CD4-positive, alpha-beta T cell treated with Interferon alpha-2 for 1 hour (primary cell): ENCODE data around the gene LRFN2.

ENCODE experiments used
- DNase-seq, 2 donors: peaks; one replicate each; pipeline ENCODE4 v3.0.0-alpha.2; 2020 to 2022

Gene LRFN2

DNA sequence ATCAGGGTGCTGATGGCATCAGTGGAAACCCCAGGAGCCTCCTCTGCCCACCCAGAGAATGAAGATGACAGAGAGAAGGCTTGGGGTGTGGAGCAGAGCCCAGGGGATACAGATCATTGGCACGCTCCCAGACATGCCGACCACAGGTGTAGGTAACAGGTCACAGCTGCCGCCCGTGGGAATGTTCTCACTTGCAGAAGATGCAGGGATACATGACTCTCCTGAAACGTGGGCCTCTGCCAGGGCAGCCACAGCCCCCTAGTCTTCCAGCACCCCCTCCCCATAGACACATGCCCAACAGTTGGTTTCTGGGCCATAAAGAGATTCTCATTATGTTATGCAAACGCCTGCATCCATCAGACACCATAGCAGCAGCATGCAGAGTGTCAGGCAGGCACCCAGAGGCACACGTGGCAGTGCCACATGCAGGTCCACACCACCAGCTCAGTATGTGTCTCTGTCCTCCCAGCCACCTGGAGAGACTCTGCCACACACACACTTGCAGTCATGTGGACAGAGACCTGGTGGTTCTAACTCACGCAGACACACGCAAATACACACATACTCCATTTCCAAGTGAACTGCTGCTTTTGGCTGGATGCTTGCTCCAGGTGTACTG lies 45.5 kb downstream of the LRFN2 start:
- DNase-seq, result no peak

DNA sequence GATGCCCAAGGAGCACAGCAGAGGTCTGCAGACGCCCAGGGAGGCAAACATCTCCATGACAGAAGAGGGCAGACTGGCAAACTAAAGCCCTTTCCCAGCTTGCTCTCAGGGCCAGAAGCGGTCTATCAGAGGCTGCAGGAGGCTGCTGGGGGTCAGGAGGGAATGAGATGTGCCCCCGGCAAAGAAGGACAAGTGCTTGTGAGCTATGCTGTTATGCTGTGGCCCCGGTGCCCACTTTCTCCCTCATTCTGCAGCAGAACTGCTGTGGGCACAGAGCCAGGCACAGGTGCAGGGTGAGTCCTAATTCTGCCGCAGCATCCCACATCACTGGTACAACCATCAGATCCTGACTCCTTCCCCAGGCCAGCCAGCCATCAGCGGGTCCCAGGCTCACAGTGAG lies 46.4 kb downstream of the LRFN2 start:
- DNase-seq, result no peak

DNA sequence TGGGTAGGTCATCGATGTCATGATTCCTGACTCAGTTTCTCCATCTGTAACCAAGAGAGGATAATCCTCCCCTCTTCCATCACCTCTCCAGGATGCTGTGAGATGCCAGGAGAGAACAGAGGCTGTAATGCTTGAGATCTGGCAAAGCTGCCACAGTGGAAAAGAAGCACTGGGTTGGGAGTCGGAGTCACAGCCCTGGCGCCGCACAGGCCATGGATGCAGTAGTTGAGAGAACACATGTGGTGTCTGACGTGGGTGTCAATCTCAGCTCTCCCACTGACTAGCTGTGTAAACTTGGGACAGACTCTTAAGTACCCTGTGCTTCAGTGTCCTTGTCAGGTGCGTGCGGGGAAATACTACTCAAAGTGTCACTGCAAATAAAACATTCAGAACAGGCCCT lies 47.3 kb downstream of the LRFN2 start:
- DNase-seq, result no peak

DNA sequence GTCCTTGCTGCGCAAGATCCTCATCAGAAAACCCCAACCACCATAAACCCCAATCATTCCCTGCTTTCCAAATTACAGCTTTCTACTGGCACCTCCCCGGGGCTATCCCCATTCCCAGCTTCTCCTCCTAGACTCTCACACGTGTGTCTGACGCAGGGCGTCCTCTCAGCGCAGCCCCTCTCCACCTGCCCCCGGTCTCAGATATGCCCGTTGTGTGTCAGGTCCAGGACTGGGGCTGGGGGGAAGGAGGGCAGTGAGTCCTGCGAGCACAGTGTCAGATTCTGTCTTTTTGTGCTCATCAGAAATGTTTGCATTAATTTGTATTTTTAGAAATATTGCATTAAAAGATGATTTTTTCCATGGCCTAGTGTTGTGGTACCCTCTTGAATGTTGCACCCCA lies 48.6 kb downstream of the LRFN2 start:
- DNase-seq, result no peak

DNA sequence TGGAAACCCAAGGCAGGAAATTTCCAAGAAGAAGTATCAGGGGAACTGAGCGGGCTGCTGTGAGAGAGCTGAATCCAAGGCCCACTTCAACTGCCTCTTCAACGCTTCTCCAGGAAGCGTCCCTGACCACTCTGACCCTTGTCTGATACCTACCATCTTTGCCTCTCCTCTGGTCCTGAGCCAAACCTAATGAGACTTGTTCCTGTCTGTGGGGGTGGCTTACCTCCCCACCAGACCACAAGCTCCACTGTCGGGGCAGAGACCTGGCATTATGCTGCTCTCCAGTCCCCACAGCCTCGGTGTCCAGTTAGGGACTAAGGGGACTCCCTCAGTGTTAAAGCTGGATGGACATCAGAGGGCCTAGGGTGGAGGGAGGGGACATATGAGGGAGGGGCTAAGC lies 49.7 kb downstream of the LRFN2 start:
- no peak for DNase-seq

DNA sequence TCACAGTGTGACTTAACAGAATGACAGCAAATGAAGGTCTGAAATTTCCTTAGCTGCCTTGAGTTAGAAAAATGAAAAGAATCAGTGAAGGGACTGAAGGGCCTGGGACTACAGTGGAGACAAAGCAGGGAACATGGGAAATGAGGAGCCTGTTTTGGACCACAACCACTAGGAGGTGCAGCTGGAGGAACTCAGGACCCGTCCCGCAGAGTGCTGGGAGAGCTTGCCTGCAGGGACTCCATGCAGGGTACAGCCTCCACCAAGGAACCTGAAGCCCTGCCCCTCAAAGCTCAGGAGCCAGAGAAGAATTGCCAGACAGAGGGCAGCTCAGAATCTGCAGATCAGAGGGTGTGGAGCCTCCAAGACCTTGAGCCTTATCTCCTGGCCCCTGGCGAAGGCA lies 50.7 kb downstream of the LRFN2 start:
- DNase-seq, result no peak

DNA sequence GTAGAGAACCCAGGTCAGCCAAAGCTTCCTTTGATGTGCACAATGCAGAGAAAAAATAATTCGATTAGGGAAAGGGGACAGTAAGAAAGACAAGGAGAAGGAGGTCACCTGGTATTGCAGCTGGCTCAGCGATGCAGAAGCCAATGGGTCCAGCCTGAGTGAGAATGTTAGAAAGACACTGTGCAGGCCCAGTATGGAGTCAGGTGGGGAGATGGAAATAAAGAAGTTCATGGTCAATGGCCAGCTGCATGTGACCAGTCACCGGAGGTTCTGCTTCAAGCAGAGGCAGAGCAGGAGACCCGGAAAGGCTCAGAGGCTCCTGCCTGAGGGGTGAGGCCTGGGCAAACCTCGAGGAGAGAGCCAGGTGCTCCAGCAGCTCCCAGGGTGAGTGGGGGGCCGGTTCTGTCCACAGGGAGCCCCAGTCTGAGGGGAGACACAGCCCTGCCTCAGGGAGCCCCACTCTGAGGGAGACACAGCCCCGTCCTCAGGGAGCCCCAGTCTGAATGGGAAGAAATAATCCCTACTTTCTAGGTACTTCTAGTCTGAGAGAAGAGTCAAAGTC lies 51.3 kb downstream of the LRFN2 start:
- no peak for DNase-seq

DNA sequence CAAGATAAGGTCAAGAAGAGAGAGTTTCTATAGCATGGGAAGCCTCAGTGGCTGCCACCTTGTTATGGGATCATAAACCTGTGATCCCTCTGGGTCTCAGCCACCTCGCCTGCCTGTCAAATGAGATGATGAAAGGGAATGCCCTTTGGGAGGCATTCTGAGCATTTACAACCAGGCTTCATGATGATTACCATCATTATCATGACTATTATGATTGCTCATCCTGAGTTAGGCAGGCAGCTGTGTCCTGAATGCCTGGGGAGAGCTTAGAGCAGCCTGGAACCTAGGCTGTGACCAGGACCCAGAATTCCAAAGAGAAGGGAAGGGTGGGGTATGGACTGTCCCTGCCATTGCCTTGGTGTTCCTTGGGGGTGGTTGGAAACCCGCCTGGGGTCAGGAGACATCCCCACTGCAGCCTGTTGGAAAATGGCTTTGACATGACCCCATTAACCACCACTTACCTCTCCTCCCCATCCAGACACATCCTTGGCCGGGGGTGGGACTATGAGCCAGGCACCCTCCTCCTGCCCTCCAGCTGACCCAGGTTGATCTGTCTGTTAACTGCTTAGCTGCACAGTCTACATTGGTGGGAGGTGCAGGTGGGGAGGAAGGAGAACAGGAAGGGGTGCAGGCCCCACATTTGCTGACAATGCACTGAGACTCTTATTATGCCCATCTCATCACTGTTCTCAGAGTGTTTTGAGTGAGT lies 51.9 kb downstream of the LRFN2 start:
- DNase-seq, result no peak

DNA sequence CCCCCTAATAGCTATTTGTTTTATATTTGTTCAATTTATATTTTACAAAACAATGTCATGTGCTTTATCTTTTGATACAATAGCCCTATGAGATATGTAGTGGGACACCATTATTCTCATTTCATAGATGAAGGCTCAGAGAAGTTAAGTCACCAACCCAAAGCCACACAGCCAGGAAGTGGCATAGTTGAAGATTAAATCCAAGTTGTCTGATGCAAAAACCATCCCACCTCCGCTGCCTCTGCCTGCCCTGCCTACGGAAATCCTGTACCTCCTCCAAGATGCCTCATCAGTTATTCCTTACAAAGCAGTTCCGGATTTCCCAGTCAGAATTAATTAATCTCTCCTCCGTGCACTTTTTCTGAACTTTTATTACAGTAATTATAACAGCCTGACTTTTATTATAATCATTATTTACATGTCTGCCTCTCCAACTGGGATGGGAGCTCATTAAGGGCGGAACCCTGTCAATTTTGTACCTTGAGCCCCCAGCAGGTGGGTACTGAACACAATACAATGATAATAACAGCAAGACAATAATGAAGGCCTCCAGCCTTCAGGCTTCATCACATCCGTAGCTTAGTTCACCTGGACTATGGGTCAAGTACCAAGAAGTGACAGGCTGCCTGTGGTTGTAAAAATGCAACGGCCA lies 54.7 kb downstream of the LRFN2 start:
- no peak for DNase-seq

DNA sequence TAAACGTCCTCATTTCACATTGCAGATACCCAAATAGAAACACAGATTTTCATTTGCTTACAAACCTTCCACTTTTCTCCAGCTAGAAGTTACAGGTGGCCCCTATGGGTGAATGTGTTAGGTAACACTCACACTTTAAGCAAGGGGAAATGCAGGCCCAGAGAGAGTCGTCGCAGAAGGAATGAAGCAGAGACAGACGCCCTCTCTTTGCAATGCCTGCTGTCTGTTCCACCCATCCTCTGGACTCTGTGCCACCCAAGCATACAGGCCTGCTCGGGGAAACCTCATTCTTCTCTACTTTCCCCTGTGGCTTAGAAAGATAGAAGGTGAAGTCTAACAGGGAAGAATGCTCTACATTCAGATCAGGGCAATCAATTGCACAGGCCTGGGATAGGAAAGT lies 57.2 kb downstream of the LRFN2 start:
- DNase-seq, result no peak

DNA sequence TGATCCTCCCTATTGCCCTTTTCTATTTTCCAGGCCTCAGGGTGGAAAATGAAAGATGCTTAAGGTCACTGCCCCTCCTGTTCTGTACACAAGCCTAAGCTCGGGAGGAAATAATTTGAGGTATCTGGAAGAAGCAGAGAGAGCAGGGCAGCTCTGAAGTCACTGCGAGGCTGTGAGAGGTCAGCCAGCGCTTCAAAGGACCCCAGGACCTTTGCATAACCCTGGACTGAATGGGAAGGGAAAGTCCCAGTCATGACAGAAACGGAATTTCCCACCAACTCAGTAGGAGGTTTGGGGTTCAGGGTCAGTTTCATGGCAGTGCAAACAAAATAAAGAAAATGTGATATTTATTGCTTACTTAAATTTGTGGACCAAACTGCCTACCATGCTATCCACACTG lies 58.1 kb downstream of the LRFN2 start:
- DNase-seq, result no peak

DNA sequence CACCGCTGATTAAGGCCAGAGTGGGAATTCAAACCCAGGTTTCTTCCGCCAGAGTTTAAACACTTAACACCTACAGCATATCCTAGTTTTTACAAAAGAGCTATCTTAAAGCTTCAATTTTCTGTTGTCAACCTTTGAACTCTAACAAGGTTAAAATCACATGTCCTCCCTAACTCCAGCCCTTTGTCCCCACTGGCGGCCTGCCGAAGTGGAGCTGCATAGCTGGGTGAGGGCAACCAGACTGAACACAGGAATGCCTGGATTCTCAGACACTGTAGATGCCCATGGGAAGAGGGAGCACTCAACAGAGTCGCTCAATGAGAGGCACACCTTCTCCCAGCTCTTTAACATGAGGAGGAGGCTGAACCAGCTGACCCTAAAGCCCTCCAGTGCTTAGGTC lies 59.1 kb downstream of the LRFN2 start:
- DNase-seq, result no peak

DNA sequence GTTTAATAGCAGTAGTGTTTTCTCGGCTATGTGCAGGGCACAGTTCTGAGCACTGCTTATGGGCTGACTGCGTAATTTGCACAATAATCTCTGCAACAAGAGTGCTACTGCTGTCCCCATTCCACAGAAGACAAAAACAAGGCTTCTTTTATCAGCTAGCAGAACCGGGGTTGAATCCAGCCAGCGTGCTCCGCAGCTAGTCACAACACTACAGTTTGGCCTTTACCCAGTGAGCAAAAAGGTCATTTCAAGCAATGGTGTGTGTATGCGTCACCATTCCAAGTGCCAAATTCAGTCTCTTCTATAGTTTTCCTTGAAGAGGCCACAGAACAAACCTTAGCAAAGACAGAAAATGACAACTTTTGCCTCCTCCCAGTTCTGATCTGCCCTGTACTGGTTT lies 61.1 kb downstream of the LRFN2 start:
- no peak for DNase-seq

DNA sequence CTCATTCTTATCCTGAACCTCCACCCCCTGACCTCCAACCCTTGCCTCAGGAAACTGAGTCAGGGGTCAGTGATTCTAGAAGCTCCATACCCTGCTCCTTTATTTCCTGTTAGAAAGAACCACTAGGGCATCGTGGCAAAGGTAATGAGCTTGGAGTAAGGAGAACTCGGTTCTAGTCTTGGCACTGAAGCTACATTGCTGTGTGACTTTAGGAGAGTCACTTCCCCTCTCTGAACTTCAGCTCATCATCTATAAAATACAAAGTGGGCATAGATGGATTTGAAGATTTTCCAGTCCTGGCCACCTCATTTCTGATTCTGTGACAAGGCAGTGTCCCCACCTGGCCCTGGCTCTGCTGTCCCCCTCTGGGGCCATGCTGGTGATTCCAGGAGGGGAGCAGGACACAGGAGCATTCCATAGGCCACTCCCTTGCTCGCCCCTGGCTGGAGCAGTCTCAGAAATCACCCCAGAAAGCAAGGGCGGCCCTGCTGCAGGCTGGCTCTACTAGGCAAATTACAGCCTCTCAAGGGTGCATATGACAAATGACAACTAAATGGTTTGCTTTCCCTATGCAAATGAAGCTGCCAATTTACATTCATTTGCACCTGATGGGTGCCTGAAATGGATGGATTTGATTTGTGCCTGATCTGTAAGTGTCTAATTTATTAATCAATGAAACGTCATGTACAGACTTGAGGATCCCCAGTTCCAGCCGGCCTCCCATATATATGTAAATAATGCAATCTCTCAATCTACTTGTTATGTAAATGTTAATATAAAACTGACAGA lies 62.2 kb downstream of the LRFN2 start:
- DNase-seq, result no peak

DNA sequence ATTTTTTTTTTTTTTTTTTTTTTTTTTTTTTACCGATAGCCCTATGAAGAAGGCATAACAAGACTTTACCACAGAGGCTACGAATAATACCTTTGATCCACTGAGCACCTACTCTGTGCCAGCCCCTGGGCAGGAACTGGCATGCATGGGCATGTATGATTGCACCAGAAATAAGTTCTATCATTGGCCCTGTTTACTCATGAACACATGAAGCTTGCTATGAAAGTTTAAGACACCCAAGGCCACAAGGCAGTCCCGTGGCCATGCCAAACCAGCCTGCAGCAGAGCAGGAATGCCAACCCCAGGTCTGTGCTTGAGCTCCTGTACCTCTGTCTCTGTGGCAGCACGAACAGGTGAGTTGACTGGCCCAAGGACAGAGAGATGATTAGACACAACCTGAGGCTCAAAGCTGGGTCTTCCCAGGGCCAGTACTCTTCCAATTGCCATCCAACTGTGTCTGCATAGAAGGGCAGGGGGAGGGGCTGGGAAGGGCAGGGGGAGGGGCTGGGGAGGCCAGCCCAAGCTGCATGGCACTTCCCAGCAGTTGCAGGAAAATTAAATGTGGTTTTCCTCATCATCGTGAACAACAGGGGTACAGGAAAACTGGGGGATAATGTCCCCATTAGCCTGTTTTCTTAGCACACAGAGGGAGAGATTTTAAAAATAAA lies 63.5 kb downstream of the LRFN2 start:
- no peak for DNase-seq

DNA sequence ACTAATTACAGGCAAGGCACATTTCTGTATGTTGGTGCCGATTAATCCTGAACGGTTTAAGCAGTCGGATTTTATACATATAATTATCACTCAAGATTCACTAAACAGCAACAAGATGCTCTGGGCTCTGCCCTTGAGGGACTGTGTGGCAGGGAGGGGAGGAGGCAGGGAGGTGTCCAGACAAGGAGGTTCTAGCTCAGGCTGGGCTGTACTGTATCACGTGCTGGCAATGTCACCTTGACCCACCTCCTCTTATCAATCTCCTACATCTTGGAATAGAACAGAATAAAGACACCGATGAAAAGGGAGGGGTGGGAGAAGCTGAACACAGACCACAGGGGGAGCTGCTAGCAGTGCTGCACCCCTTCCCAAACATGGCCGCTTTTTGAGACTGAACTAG lies 65.7 kb downstream of the LRFN2 start:
- no peak for DNase-seq

DNA sequence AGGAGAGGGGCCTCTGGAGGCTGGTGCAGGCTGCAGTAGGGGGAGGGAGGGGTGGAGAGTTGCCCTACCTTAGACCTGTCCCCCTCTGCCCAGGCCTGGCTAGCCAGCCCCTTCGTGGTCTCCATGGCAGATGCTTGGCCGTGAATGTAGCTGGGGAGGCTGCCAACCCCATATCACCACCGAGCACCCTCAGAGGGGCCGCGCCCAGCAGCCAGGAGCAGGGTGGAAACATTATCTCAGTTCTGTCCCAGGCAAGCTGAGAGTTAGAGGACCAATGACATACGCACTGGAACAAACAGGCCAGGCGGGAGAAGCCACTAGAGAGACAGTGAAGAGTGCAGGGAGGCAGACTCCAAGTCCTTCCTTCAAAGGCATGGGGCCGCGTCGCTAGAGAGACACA lies 66.5 kb downstream of the LRFN2 start:
- no peak for DNase-seq

DNA sequence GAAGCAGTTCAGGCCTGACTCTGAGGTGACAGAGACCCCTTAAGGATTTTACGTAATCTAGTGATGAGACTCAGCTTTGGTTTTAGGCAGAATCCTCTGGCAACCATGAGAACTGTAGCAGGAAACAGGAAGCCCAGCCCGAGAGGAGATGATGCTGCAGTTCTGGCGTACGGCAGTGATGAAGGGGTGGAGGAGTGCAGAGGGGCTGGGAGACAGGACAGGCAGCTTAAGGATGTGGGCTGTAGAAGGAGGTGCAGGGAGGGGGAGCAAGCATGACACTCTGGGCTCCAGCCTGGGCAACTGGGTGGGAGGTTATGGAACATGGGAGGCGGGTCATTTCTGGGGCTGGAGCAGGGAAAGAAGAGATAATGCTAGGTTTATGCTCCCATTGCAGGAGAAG lies 67.1 kb downstream of the LRFN2 start:
- DNase-seq, result no peak

DNA sequence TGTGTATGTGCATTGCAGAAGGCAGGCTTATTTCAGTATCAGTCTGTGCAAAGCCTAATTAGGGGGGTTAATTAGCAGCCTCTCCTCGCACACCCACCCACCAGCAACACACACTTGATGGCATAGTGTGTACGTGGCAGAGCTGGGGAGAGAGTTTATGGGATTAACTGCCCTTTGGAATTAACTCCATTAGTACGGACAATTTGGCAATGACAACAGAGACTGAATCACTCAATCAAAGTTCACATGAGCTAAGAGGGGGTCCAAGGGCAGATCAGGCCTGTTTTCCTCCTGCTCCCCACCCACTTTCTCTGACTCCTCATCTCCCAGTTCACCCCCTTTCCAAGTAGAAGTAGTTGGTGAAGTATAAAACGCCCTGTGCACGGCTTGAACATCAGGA lies 69.5 kb downstream of the LRFN2 start:
- DNase-seq, result no peak

DNA sequence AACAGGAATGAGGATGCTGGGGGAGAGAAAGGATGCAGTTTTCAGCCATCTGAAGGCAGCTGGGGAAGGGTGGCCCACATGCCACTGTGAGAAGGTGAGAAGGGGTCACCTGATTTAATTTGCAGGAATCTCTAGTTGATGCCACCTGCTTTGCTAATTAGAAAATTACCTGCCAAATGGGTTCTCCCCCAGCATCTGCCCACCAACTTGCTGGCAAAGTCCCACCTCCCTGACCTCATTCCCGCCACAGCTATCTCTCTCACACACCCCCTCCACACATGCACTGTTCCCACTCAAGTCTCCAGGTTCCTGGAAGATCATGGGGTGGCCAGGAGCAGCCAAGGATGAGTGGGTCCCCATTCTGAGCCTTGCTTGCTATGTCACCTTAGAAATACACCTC lies 70.7 kb downstream of the LRFN2 start:
- DNase-seq, result no peak

DNA sequence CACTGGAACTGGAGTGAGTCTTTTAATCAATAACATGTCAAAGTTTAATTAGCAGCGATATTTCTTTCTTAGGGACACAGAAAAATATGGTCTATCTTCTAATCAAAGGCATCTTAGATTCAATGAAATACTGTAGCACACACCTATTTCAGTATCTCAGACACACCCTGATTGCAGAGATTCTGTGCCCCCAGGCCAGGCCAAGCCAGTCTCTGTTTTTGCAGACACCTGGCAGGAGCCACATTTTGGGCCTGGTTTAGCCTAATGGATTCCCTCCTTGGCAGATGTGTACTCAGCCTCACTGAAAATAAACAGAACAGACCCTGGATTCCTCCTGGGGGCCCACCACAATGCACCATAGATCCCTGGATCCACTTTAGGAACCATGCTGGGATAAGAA lies 74.8 kb downstream of the LRFN2 start:
- no peak for DNase-seq

DNA sequence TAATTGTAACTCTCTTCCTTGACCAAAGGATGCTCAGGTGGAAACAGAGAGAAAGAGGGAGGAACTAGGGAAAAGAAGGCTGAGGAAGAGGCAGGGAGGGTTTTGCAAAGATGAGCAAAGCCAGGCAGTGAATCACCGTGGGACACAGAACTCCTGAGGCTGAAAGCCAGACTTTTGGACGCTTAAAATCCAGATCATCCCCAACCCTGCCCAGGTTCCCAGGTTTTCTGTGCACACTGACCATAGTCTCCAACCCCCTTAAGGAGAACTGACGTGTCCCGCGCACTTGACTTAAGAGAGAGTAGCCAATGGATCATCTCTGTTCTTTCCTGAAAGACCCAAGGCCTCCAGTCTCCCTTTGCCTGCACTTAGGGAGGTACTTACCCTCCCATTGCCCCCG lies 75.3 kb downstream of the LRFN2 start:
- DNase-seq, result no peak

DNA sequence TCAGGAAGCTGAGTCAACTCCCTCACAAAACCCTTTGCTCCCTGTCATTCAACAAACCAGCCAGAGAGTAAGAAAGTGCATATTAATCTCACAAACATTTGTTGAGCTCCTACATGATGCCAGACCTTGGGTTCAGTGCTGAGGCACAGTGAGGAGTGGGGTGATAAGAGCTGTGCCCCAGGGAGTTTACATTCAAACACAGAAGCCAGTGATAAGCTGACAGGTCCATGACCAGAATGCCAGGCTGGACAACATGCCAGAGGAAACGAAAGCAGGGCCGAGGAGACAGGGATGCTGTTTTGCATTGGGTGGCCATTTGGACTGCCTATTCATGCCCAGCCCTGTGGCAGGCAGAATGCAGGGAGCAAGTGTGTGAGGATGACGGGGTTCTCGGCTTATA lies 76.7 kb downstream of the LRFN2 start:
- no peak for DNase-seq
